Esophagus muscularis mucosa (tissue), 4 donors: ENCODE measurements around the gene ASNSD1. TPM values are rescaled to one million over a fixed set of nuclear protein-coding genes. Genes with fewer than 3 reads are reported as not detected.
"Not testable (repeated sequence)": the region's sequence is repeated elsewhere in the genome, so short reads cannot be mapped to it uniquely, and the experiment has no call there.

Source experiments
- DNase-seq: peaks from one replicate; pipeline ENCODE4 v3.0.0-alpha.2; 2017; ENCODE audit errors: extremely low spot score
- H3K27ac ChIP-seq, 4 donors: fragments of 200-600 bp; sonication (generic); replicated peaks in 1 of 4; 1 replicate in 3 of 4; 2 replicates in 1 of 4; pipeline ENCODE4 v1.5.1; 2016 to 2019; ENCODE audit warnings: mild to moderate bottlenecking in 1 of 4
- H3K27me3 ChIP-seq, 4 donors: fragments of 200-600 bp; sonication (generic); one replicate each; pipeline versions ENCODE4 v1.5.1 to v1.6.0; 2016 to 2019
- H3K36me3 ChIP-seq, 4 donors: fragments of 200-600 bp; sonication (generic); one replicate each; pipeline ENCODE4 v1.5.1; 2016 to 2019
- H3K4me1 ChIP-seq, 4 donors: fragments of 200-600 bp; sonication (generic); one replicate each; pipeline ENCODE4 v1.5.1; 2016 to 2019
- H3K4me3 ChIP-seq, 4 donors: fragments of 200-600 bp; sonication (generic); 1 replicate in 2 of 4; 2 replicates in 2 of 4; pipeline ENCODE4 v1.5.1; 2016 to 2019; ENCODE audit warnings: mild to moderate bottlenecking in 4 of 4, moderate library complexity in 1 of 4
- H3K9me3 ChIP-seq, 4 donors: fragments of 200-600 bp; sonication (generic); 1 replicate in 3 of 4; 2 replicates in 1 of 4; pipeline ENCODE4 v1.5.1; 2016 to 2019
- EP300 ChIP-seq: sonication (generic); formaldehyde crosslinking; IDR thresholded peaks from one replicate; pipeline ENCODE4 v1.6.1; 2017; ENCODE audit warnings: antibody characterized with exemption
- POLR2A ChIP-seq: fragments of 450-650 bp; IDR thresholded peaks from one replicate; pipeline ENCODE4 v1.6.1; 2017; ENCODE audit warnings: antibody characterized with exemption, moderate library complexity, mild to moderate bottlenecking, low read depth
- POLR2AphosphoS5 ChIP-seq, 2 donors: sonication (generic); formaldehyde crosslinking; IDR thresholded peaks; one replicate each; pipeline ENCODE4 v1.6.1; 2017; ENCODE audit warnings: antibody characterized with exemption in 2 of 2
- WGBS: methylation state at CpG from one replicate; pipeline ENCODE4 v1.1.5; 2018; 5-methylcytosine and 5-hydroxymethylcytosine counted together
- intact Hi-C: fragments of 100-400 bp; cut with DNase I; formaldehyde crosslinking; loops from one replicate; pipeline ENCODE4 v1.15.1; 2023
- total RNA-seq, 4 donors: library from RNA; depleted of rRNA; stranded (reverse); fragments of >200 nt; gene quantifications; one replicate each; pipeline versions ENCODE4 v1.1.0 to v1.2.1, GENCODE V29; 2016
- TF ChIP-seq, protein P1 (sequence below), 3 experiments: fragments of 200-600 bp in 2 of 3; fragments of 450-650 bp in 1 of 3; sonication (generic) in 2 of 3; IDR thresholded peaks; one replicate each; pipeline ENCODE4 v1.5.1; 2017 to 2019; ENCODE audit warnings: antibody characterized with exemption in 3 of 3, mild to moderate bottlenecking in 2 of 3, moderate library complexity in 1 of 3

Gene ASNSD1
- total RNA-seq, 4 donors from 2014 or later: 39.6 to 51.9 (median 47.2) TPM

DNA sequence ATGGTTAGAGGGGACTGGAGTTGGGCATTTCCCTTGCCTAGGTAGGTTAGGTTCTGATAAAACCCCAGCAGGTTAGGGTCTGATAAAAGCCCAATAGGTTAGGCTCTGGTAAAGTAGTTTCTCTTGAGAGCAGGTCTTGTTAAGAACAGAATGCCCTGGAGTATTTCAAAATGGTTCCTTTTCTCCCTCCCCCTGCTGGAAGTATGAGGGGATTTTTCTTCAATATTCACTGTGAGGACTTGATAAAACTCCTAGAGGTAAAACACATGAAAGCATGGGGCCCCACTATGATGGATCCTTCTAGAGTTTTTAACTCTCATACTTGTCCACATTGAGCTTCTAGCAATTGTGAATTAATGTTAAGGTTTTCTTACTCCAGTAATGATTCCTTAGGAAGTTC is 40.8 kb downstream of the ASNSD1 start:
- TF ChIP-seq POLR2A: no peak
- H3K9me3 ChIP-seq: no peaks in the 10 kb centered on the region
- no peaks in the 10 kb centered on the region for H3K27me3 ChIP-seq
- H3K4me3 ChIP-seq: no peak overlapping the region
- peaks cover 0 to 16% (median 2%) of the 10 kb centered on the region in 4 donors for H3K36me3 ChIP-seq
- intact Hi-C loops: no loop called here
- peaks cover 0 to 10% (median 5%) of the 10 kb centered on the region in 4 donors for H3K4me1 ChIP-seq
- H3K27ac ChIP-seq: no peak overlapping the region
- DNase-seq: no peak

DNA sequence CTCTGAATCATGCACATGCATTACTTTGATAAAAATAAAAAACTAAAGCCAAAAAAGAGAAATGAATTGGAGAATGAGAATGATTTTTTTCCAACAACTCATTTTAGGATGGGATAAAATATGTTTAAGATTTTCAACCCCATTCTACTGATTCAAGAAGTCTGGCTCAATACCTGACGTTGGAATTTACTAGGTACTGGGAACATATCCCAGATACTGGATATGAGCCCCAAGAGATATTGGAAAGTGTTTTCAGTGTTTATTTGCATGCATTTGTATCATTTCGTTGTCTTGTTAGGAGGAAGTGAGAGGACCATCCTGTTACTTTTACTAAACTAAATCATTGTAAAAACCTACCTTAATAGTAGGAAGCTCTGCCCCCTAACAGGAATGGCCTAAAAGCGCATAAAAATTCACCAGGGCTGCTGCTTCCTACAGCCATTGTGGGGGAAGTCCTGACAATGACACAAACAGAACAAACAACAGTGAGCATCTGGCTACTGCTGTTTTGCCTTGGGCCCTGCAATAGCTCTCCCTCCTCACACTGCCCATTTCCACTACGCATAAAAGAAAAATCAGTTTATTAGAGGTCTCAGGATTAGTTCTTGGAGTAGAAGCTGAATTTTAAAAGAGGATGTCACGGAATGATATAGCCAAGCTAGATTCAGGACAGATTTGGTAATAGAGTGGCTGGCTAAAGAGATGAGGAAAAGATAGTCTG is 48.4 kb downstream of the ASNSD1 start:
- H3K27me3 ChIP-seq: no peaks in the 10 kb centered on the region
- 86% methylated on average over 5 of the region's 5 CpGs for WGBS
- H3K27ac ChIP-seq: no peak overlapping the region
- peaks cover 6 to 36% (median 16%) of the 10 kb centered on the region in 4 donors for H3K36me3 ChIP-seq
- no peak overlapping the region for H3K4me3 ChIP-seq
- TF ChIP-seq EP300 (no peak), POLR2A (no peak), POLR2AphosphoS5 (IDR thresholded peaks at IDR 0.05) (no peak)
- TF ChIP-seq, protein P1, sequence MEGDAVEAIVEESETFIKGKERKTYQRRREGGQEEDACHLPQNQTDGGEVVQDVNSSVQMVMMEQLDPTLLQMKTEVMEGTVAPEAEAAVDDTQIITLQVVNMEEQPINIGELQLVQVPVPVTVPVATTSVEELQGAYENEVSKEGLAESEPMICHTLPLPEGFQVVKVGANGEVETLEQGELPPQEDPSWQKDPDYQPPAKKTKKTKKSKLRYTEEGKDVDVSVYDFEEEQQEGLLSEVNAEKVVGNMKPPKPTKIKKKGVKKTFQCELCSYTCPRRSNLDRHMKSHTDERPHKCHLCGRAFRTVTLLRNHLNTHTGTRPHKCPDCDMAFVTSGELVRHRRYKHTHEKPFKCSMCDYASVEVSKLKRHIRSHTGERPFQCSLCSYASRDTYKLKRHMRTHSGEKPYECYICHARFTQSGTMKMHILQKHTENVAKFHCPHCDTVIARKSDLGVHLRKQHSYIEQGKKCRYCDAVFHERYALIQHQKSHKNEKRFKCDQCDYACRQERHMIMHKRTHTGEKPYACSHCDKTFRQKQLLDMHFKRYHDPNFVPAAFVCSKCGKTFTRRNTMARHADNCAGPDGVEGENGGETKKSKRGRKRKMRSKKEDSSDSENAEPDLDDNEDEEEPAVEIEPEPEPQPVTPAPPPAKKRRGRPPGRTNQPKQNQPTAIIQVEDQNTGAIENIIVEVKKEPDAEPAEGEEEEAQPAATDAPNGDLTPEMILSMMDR (IDR thresholded peaks at IDR 0.05): no peak
- DNase-seq: no peak
- intact Hi-C loops: no loop called here
- no peaks in the 10 kb centered on the region for H3K4me1 ChIP-seq
- no peaks in the 10 kb centered on the region for H3K9me3 ChIP-seq

DNA sequence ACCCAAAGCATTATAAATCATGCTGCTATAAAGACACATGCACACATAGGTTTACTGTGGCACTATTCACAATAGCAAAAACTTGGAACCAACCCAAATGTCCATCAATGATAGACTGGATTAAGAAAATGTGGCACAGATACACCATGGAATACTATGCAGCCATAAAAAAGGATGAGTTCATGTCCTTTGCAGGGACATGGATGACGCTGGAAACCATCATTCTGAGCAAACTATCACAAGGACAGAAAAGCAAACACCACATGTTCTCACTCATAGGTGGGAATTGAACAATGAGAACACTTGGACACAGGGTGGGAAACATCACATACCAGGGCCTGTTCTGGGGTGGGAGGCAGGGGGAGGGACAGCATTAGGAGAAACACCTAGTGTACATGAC is 56.3 kb downstream of the ASNSD1 start:
- 85% methylated on average over 1 of the region's 1 CpG for WGBS
- H3K27ac ChIP-seq, H3K9me3 ChIP-seq, H3K4me3 ChIP-seq, DNase-seq, H3K27me3 ChIP-seq, intact Hi-C loops, H3K4me1 ChIP-seq: not testable (repeated sequence)
- H3K36me3 ChIP-seq: peaks cover 2 to 23% (median 3%) of the 10 kb centered on the region in 4 donors

DNA sequence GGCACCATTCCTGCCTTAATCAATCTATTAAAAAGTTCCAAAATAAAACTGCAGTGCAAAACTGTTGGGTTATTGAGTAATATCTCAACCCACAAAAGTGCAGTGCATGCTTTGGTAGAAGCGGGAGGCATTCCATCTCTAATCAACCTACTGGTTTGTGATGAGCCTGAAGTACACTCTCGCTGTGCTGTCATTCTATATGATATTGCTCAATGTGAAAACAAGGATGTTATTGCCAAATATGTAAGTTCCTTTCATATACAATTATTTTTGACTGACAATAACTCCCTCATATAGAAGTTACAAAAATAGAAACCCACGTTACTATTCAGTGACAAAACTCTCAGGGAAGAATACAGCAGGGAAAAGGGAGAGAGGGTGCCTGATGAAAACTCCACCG is 58.3 kb downstream of the ASNSD1 start:
- TF ChIP-seq, protein P1 (IDR thresholded peaks at IDR 0.05): no peak
- TF ChIP-seq POLR2AphosphoS5 (IDR thresholded peaks at IDR 0.05): no peak
- no peak for TF ChIP-seq EP300
- TF ChIP-seq POLR2A: no peak
- H3K4me1 ChIP-seq: no peaks in the 10 kb centered on the region
- WGBS: 86% methylated on average over 4 of the region's 4 CpGs
- H3K4me3 ChIP-seq: no peak overlapping the region
- H3K36me3 ChIP-seq: peaks cover 0 to 23% (median 3%) of the 10 kb centered on the region in 4 donors
- H3K9me3 ChIP-seq: no peaks in the 10 kb centered on the region
- DNase-seq: no peak
- H3K27me3 ChIP-seq: no peaks in the 10 kb centered on the region
- H3K27ac ChIP-seq: no peak overlapping the region
- intact Hi-C loops: no loop called here

Other genes with a start within 250 kb of the ASNSD1 start
- 10 to 100 TPM; 18.7 to 35.3 (median 24.7) TPM for gene WDR75, start 220.0 kb upstream of the ASNSD1 start, total RNA-seq
- 10 to 100 TPM; 35.3 to 80.9 (median 40.8) TPM for gene SLC40A1, start 80.7 kb upstream of the ASNSD1 start, total RNA-seq
- 10 to 100 TPM in 3 of 4 donors, 1 to 10 TPM in 1; 7.9 to 19.1 (median 11.2) TPM for gene ANKAR, start 13.2 kb downstream of the ASNSD1 start, total RNA-seq
- 1 to 10 TPM; 1.5 to 6.2 (median 3.2) TPM for gene OSGEPL1, start 101.3 kb downstream of the ASNSD1 start, total RNA-seq
- 10 to 100 TPM; 25.4 to 60.2 (median 35.2) TPM for gene ORMDL1, start 122.9 kb downstream of the ASNSD1 start, total RNA-seq
- 10 to 100 TPM; 12.0 to 15.0 (median 12.8) TPM for gene PMS1, start 123.0 kb downstream of the ASNSD1 start, total RNA-seq